G401 (cell line): ENCODE results near the gene SNX32. TPM values are rescaled to one million over a fixed set of nuclear protein-coding genes. Genes with fewer than 3 reads are reported as not detected.

ENCODE experiments used
- DNase-seq: peaks from one replicate; pipeline ENCODE4 v3.0.0-alpha.2; 2015; ENCODE audit warnings: low spot score
- in situ Hi-C: cut with HindIII; loops from 2 replicates; pipeline ENCODE4 v1.10.0; 2016; ENCODE audit warnings: low sequenced_read_pairs, mixed read lengths
- total RNA-seq: library from RNA; depleted of rRNA; stranded (reverse); fragments of >200 nt; shearing (Covaris generic); gene quantifications from 2 replicates; pipeline ENCODE4 v1.2.3, GENCODE V29; 2014

Gene SNX32
- total RNA-seq, 1 experiment from 2014 or later = not detected

GRCh38 chr11:65853246-65853979, 19.6 kb downstream of the SNX32 start:
- no peak for DNase-seq
- in situ Hi-C loops = no loop called here

GRCh38 chr11:65854161-65854592, 20.4 kb downstream of the SNX32 start:
- in situ Hi-C loops = no loop called here
- DNase-seq = no peak

GRCh38 chr11:65854852-65855837, 21.4 kb downstream of the SNX32 start:
- in situ Hi-C loops = no loop called here
- no peak for DNase-seq

GRCh38 chr11:65855927-65856363, 22.2 kb downstream of the SNX32 start:
- in situ Hi-C loops = no loop called here
- no peak for DNase-seq

GRCh38 chr11:65856689-65857499, 23.1 kb downstream of the SNX32 start:
- peak; percentile 49 for DNase-seq
- in situ Hi-C loops = no loop called here

GRCh38 chr11:65857500-65857852, 23.7 kb downstream of the SNX32 start:
- in situ Hi-C loops = no loop called here
- peak; percentile 58 for DNase-seq

- in situ Hi-C loops = no loop called here
- peak; percentile 97 for DNase-seq
Measured at GRCh38 chr11:65857853-65858680, 24.3 kb downstream of the SNX32 start, which contains the start of gene CFL1. Gene CFL1, minus strand, starts transcription at chr11:65858180. Its CDS starts 81 bp downstream, at chr11:65858099.

- in situ Hi-C loops = no loop called here
- DNase-seq = no peak
Measured at GRCh38 chr11:65858681-65859087, 24.9 kb downstream of the SNX32 start.

GRCh38 chr11:65859095-65859811, 25.5 kb downstream of the SNX32 start:
- peak; percentile 99 for DNase-seq
- in situ Hi-C loops = no loop called here

- no peak for DNase-seq
- in situ Hi-C loops = no loop called here
Measured at GRCh38 chr11:65859812-65860277, 26.1 kb downstream of the SNX32 start.

GRCh38 chr11:65860278-65861164, 26.8 kb downstream of the SNX32 start, which contains the start of gene MUS81:
Gene MUS81, plus strand, starts transcription at chr11:65860433. Its CDS starts 321 bp downstream, at chr11:65860754.
- in situ Hi-C loops = no loop called here

GRCh38 chr11:65861165-65861505, 27.4 kb downstream of the SNX32 start:
- no peak for DNase-seq
- in situ Hi-C loops = no loop called here

More at GRCh38 chr11:65860278-65861164, 26.8 kb downstream of the SNX32 start, which contains the start of gene MUS81:
- DNase-seq = peak; percentile 97

GRCh38 chr11:65861533-65862183, 27.9 kb downstream of the SNX32 start:
- no peak for DNase-seq
- in situ Hi-C loops = no loop called here

GRCh38 chr11:65862191-65862735, 28.5 kb downstream of the SNX32 start:
- DNase-seq = no peak
- in situ Hi-C loops = no loop called here

GRCh38 chr11:65862941-65863888, 29.5 kb downstream of the SNX32 start:
- in situ Hi-C loops = no loop called here
- DNase-seq = no peak
